GM21723 (cell line): ENCODE data around the gene CKMT1A.
"Not testable (repeated sequence)": the region's sequence is repeated elsewhere in the genome, so short reads cannot be mapped to it uniquely, and the experiment has no call there.

Experiments used
- ATAC-seq: cut with Tn5 transposase; IDR thresholded peaks from one replicate; pipeline ENCODE4 v1.9.1; 2021; ENCODE audit warnings: mild to moderate bottlenecking, moderate library complexity; ENCODE audit not compliant: unreplicated experiment

The CKMT1A gene

GRCh38 chr15:43693148-43694022, at the start of gene CKMT1A:
Gene CKMT1A, plus strand, starts transcription at chr15:43693859. Its CDS starts 192 bp downstream, at chr15:43694051.
- ATAC-seq, result not testable (repeated sequence)

- no peak for ATAC-seq
These were observed 44.8 kb upstream of the CKMT1A start, which contains the start of gene CATSPER2 for GRCh38 chr15:43648649-43649429. Gene CATSPER2, minus strand, starts transcription at chr15:43648844. Its CDS starts 783 bp downstream, at chr15:43648061.

GRCh38 chr15:43649430-43649926, 44.2 kb upstream of the CKMT1A start:
- not testable (repeated sequence) for ATAC-seq

GRCh38 chr15:43659727-43660126, 33.9 kb upstream of the CKMT1A start:
- not testable (repeated sequence) for ATAC-seq

- ATAC-seq, result not testable (repeated sequence)
These were observed 31.4 kb upstream of the CKMT1A start for GRCh38 chr15:43662293-43662692.

- not testable (repeated sequence) for ATAC-seq
These were observed 30.3 kb upstream of the CKMT1A start for GRCh38 chr15:43663333-43663732.

- ATAC-seq, result not testable (repeated sequence)
These were observed 27.5 kb upstream of the CKMT1A start for GRCh38 chr15:43666177-43666576.

GRCh38 chr15:43674175-43674574, 19.5 kb upstream of the CKMT1A start:
- not testable (repeated sequence) for ATAC-seq

GRCh38 chr15:43689604-43690301, 3.9 kb upstream of the CKMT1A start:
- peak; percentile 95 for ATAC-seq

GRCh38 chr15:43692679-43693078, 980 bp upstream of the CKMT1A start:
- ATAC-seq, result not testable (repeated sequence)

GRCh38 chr15:43702174-43702573, 8.5 kb downstream of the CKMT1A start:
- no peak for ATAC-seq

GRCh38 chr15:43702701-43703424, 9.2 kb downstream of the CKMT1A start:
- ATAC-seq, result no peak

- not testable (repeated sequence) for ATAC-seq
These were observed 16.9 kb downstream of the CKMT1A start for GRCh38 chr15:43710431-43711131.

GRCh38 chr15:43723151-43723550, 29.5 kb downstream of the CKMT1A start:
- ATAC-seq, result no peak

- not testable (repeated sequence) for ATAC-seq
These were observed 32.6 kb downstream of the CKMT1A start for GRCh38 chr15:43726306-43726705.

- ATAC-seq, result not testable (repeated sequence)
These were observed 34.5 kb downstream of the CKMT1A start for GRCh38 chr15:43728053-43728725.

GRCh38 chr15:43735416-43735815, 41.8 kb downstream of the CKMT1A start:
- peak; percentile 48 for ATAC-seq

- ATAC-seq, result peak; percentile 68
These were observed 52.7 kb downstream of the CKMT1A start, which contains the start of gene PDIA3 for GRCh38 chr15:43746245-43746902. Gene PDIA3, plus strand, starts transcription at chr15:43746438. Its CDS starts 102 bp downstream, at chr15:43746540.
